ENCODE measurements around the gene SF3A2.
"Not testable (repeated sequence)": the region's sequence is repeated elsewhere in the genome, so short reads cannot be mapped to it uniquely, and the experiment has no call there.

The SF3A2 gene

GRCh38 chr19:2277138-2277537 is 40.5 kb downstream of the SF3A2 start:
- no peak for DNase-seq

GRCh38 chr19:2278459-2279158 is 42.0 kb downstream of the SF3A2 start:
- DNase-seq, result no peak

DNA sequence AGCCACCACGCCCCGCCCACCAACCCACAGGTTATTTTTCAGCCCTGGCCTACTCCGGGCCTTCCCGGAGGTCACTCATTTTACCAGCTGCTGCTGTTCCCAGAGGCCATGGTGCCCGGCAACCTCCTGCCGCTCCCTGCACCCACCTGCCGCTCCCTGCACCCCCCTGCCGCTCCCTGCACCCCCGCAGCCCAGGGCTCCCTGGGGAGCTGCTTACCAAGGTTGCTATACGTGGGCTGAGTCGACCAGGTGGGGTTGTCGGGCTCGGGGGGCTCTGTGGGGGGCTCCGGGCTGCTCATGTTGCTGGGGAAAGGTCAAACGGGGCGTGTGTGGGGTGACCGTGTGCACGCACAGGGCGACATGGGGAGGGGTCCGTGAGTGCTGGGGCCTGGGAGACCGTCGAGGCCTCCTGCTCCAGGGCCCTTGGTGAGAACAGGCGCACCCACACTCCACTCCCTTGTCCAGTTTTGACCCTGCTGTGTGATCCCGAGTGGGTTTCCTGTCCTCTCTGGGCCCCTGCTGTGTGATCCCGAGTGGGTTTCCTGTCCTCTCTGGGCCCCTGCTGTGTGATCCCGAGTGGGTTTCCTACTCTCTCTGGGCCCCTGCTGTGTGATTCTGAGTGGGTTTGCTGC is 44.1 kb downstream of the SF3A2 start:
- DNase-seq, result no peak

GRCh38 chr19:2281265-2282061 is 44.8 kb downstream of the SF3A2 start:
- not testable (repeated sequence) for DNase-seq

- DNase-seq, result no peak
Measured at GRCh38 chr19:2282062-2282861, 45.6 kb downstream of the SF3A2 start, which contains the start of gene PEAK3. Gene PEAK3, minus strand, starts transcription at chr19:2282175. Its CDS starts 1,244 bp downstream, at chr19:2280931.

DNA sequence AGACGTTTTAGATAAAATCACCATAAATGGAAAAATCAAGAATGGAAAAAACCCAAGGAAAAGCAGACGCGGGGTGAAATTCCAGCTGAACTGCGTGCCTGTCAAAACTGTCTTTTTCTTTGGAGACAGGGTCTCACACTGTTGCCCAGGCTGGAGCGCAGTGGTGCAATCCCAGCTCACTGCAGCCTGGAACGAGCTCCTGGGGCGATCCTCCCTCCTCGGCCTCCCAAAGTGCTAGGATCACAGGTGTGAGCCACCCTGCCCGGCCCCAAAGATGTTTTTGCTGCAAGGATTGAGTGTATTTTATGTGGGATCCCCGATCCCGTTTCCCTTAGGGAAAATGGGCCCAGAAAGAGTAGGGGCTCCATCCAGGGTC is 46.2 kb downstream of the SF3A2 start:
- no peak for DNase-seq

DNA sequence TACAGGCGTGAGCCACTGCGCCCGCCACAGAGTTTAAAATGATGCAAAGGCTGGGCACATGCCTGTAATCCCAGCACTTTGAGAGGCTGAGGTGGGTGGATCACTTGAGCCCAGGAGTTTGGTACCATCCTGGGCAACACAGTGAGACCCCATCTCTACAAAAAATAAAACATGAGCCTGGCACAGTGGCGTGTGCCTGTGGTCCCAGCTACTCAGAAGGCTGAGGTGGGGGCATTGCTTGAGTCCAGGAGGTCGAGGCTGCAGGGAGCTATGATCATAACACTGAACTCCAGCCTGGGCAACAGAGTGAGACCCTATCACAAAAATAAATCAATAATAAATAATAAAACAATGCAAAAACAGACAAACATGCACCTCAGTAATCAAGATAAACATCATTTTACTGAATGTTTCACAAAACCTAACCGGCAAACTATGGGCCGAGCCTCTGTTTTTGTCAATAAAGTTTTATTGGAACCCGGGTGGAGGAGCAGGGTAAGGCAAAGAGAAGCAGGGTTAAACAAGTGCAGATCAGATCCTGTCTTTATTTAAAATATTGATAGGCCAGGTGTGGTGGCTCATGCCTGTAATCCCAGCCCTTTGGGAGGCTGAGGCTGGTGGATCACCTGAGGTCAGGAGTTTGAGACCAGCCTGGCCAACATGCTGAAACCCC is 47.3 kb downstream of the SF3A2 start:
- no peak for DNase-seq

DNA sequence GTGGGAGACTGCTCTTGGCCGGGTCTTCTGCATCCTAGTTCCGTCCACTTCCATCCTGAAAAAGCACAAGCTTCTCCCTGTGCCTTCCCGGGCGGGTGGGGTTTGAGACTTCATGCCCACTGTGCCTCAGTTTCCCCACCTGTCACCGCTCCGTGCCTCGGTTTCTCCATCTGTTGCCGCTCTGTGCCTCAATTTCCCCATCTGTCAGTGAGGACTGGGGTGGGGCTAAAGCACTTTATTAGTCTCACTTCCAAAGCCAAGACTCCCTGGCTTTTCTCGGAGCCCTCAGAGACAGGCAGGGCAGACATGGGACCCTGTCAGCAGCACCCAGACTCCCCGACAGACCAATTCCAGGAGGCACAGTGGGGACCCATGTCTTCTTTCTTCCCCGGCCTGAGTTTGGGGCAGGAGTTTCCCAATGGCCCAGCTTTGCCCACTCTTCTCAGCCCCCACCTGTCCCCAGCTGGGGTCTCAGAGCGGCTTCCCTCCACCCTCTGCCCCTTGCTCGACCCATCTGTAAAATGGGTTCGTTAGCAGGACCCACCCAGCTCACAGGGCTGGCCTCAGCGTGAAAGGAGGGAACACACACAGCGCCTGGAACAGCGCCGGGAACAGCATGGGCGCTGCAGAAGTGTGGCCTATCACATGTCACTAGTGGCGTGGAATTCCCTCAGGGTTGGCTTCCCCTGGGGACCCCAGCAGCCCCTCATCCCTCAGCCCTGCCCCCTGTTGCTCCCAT is 49.9 kb downstream of the SF3A2 start:
- no peak for DNase-seq

GRCh38 chr19:2287585-2288337 is 51.1 kb downstream of the SF3A2 start:
- no peak for DNase-seq

- no peak for DNase-seq
Measured at GRCh38 chr19:2288338-2288817, 51.8 kb downstream of the SF3A2 start.

- no peak for DNase-seq
Measured at GRCh38 chr19:2288818-2289713, 52.4 kb downstream of the SF3A2 start.

- peak; percentile 57 for DNase-seq
Measured at GRCh38 chr19:2289714-2290435, 53.3 kb downstream of the SF3A2 start.

GRCh38 chr19:2290441-2291184 is 54.0 kb downstream of the SF3A2 start:
- no peak for DNase-seq

DNA sequence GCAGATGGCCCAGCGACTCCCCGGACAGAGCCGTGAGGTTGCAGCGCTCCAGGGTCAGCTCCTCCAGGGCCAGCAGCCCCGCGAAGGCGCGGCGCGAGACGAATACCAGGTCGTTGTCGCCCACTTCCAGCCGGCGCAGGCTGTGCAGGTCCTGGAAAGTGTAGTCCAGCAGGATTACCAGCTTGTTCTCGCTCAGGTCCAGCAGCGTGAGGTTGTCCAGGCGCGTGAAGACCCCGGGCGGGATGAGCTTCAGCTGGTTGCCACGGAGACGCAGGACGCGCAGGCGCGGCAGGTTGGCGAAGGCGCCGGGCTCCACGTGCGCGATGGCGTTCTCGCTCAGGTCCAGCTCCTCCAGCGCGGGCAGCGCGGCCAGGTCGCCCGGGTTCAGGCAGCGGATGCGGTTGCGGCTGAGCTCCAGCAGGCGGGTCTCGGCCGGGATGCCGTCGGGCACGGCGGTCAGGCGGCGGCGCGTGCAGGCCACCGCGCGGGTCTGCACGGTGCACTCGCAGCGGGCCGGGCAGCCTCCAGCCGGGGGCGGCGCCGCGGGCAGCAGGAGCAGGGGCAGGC is 54.6 kb downstream of the SF3A2 start:
- DNase-seq, result no peak

DNA sequence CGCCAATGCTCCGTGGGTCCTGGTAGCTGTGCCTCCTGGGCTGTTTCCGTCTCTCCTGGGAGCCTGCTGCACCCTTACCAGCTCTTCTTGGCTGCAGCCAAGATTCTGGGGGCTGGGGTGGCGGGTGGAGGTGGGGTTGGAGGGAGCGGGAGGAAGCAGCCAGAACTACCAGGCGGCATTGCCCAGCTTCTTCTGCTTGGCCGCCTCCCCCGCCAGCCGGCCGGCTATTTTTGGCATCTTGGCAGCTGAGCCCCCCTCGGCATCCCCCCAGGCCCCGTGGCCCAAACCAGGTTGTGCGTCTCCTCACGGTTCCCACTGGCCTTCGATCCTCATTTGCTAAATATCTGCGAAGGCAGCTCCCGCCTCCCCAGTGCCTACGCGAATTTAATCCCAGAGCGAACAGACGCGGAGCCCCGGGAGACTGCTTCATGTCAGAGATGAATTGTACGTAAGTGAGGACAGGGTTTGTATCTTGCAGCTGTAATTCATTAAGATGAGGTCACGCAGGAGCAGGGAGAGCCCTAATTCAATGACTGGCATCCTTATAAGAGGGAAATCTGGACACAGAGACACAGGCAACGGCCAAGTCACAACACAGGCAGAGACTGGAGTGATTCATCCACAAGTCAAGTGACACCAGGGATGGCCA is 58.2 kb downstream of the SF3A2 start:
- DNase-seq, result no peak

DNA sequence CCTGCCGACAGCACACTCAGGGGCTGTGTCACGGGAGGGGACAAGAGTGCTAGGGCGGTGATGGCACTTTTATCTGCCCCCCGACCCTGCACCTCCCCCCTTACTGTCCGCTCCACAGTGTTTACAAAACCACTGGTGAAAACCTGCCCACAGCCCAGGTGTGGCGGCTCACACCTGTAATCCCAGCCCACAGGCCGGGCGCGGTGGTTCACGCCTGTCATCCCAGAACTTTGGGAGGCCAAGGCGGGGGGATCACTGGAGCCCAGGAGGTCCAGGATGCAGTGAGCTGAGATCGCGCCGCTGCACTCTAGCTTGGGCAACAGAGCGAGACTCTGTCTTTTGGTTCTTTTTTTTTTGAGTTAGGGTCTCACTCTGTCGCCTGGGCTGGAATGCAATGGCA is 59.5 kb downstream of the SF3A2 start:
- DNase-seq, result no peak
